Kidney (tissue), 14 donors: ENCODE data around the gene KIAA1549. TPM values are rescaled to one million over a fixed set of nuclear protein-coding genes. Genes with fewer than 3 reads are reported as not detected.

ENCODE experiments used
- DNase-seq, 5 donors: peaks; one replicate each; pipeline ENCODE4 v3.0.0-alpha.2; 2013 to 2020
- FAIRE-seq: peaks from 2 replicates; lab custom pipeline; 2012; peaks lifted over from hg19 to GRCh38; lab: Jason Lieb, UNC
- H3K27ac ChIP-seq, 2 donors: one replicate each; pipeline ENCODE4 v1.7.0; 2013; ENCODE audit warnings: low read depth in 2 of 2, low read length in 2 of 2, inconsistent platforms in 1 of 2
- H3K27me3 ChIP-seq: one replicate; pipeline ENCODE4 v1.7.1; 2013; ENCODE audit warnings: low read length, inconsistent platforms; ENCODE audit not compliant: control insufficient read depth, insufficient read depth
- H3K36me3 ChIP-seq, 3 donors: one replicate each; pipeline versions ENCODE4 v1.7.0 to v1.7.1; 2013; ENCODE audit warnings: low read length in 3 of 3, control low read depth in 1 of 3, inconsistent platforms in 1 of 3; ENCODE audit not compliant: insufficient read depth in 3 of 3, control insufficient read depth in 2 of 3
- H3K4me1 ChIP-seq, 3 donors: one replicate each; pipeline versions ENCODE4 v1.7.0 to v1.7.1; 2013; ENCODE audit warnings: low read length in 3 of 3, inconsistent platforms in 1 of 3, low read depth in 1 of 3; ENCODE audit not compliant: control insufficient read depth in 2 of 3, insufficient read depth in 2 of 3
- H3K4me3 ChIP-seq, 3 donors: one replicate each; pipeline versions ENCODE4 v1.7.0 to v1.8.1; 2013; ENCODE audit warnings: low read length in 3 of 3, control low read depth in 1 of 3, inconsistent platforms in 1 of 3
- H3K9ac ChIP-seq, 3 donors: one replicate each; pipeline versions ENCODE4 v1.7.0 to v1.7.1; 2013; ENCODE audit warnings: low read length in 3 of 3, control low read depth in 1 of 3, inconsistent platforms in 1 of 3
- H3K9me3 ChIP-seq, 3 donors: one replicate each; pipeline versions ENCODE4 v1.7.0 to v1.7.1; 2013; ENCODE audit warnings: low read length in 3 of 3, control low read depth in 1 of 3, inconsistent platforms in 1 of 3; ENCODE audit not compliant: control insufficient read depth in 2 of 3, insufficient read depth in 1 of 3
- intact Hi-C: fragments of 100-400 bp; cut with DNase I; formaldehyde crosslinking; loops from one replicate; pipeline ENCODE4 v1.11.1; 2022
- polyA plus RNA-seq: library from polyadenylated mRNA; stranded (reverse); fragments of 350-450 nt; fragmentation: Illumina TruSeq; extraction: RNeasy Lipid Tissue Mini Kit (QIAGEN cat#74804); gene quantifications from one replicate; pipeline ENCODE4 v1.2.3, GENCODE V29; 2014; ENCODE audit warnings: low read depth, low replicate concordance; ENCODE audit not compliant: insufficient read depth
- total RNA-seq: library from RNA; stranded (reverse); fragmentation: NEBNext Ultra II Directional; extraction: Animal tissue kit (Norgen Biotek cat#: 25700); gene quantifications from one replicate; pipeline ENCODE4 v1.2.1, GENCODE V29; 2021
- TF ChIP-seq, protein P1 (sequence below): IDR thresholded peaks from 3 replicates; pipeline ENCODE4 v1.5.1; 2012; ENCODE audit warnings: mild to moderate bottlenecking, moderate library complexity, borderline replicate concordance; ENCODE audit not compliant: insufficient read depth; ENCODE audit errors: extremely low read depth
- donor health status: control.
- donor health status: control.
- donor health status: control.
- donor health status: control.
- donor health status: control.
- donor health status: DM: yes; HTN: yes; CAD: no.
- donor health status: Normal renal cell carcinoma (clear cell type).

KIAA1549 gene
- total and polyA plus RNA-seq, 2 donors from 2014 or later: 1.8 to 10.1 TPM

DNA sequence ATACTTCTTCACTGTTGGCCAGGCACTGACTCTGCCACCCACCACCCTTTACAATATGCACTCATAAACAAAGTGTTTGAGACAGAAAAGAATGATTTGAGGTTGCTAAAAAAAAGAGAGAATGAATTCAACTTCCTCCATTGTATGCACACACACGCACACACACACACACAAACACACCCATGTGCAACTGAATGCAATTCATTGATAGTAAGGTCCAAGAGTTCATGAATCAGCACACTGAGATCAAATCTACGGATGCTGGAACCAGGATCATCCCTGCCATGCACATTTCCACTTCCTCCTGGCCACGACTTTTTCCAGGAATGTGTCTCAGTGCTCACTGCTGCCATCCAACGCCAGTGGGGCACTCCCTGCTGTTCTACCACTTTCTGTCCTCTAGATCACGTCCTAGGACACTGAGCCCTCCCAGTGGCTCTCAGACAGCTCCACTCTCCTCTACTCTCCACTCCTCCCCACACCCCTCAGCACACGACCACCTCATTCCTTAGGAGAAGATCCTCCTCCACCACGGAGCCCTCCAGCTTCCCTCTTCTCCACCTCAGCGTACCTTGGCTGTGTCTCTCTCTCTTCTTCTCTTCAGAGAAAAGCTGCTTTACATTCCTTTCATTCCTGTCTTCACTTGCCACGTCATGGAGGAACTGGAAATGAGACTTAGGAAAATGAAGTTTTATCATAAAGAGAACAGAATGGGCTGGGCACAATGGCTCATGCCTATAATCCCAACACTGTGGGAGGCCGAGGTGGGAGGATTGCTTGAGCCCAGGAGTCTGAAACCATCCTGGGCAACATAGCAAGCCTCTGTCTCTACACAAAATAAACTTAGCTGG, 195.4 kb downstream of the KIAA1549 start:
- Histone ChIP-seq H3K9me3 (no peaks in the 10 kb centered on the region), H3K27ac (no peak overlapping the region), H3K36me3 (no peaks in the 10 kb centered on the region), H3K4me1 (no peaks in the 10 kb centered on the region), H3K4me3 (no peak overlapping the region), H3K9ac (no peak overlapping the region), H3K27me3 (no peaks in the 10 kb centered on the region)
- intact Hi-C loops: no loop called here
- DNase-seq (no peak), FAIRE-seq (no peak)
- TF ChIP-seq, protein P1, sequence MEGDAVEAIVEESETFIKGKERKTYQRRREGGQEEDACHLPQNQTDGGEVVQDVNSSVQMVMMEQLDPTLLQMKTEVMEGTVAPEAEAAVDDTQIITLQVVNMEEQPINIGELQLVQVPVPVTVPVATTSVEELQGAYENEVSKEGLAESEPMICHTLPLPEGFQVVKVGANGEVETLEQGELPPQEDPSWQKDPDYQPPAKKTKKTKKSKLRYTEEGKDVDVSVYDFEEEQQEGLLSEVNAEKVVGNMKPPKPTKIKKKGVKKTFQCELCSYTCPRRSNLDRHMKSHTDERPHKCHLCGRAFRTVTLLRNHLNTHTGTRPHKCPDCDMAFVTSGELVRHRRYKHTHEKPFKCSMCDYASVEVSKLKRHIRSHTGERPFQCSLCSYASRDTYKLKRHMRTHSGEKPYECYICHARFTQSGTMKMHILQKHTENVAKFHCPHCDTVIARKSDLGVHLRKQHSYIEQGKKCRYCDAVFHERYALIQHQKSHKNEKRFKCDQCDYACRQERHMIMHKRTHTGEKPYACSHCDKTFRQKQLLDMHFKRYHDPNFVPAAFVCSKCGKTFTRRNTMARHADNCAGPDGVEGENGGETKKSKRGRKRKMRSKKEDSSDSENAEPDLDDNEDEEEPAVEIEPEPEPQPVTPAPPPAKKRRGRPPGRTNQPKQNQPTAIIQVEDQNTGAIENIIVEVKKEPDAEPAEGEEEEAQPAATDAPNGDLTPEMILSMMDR: no peak

GRCh38 chr7:138784692-138785091, 196.5 kb downstream of the KIAA1549 start:
- no peak overlapping the region for H3K9ac ChIP-seq
- H3K27me3 ChIP-seq: no peaks in the 10 kb centered on the region
- intact Hi-C loops: no loop called here
- no peak overlapping the region for H3K4me3 ChIP-seq
- H3K9me3 ChIP-seq: no peaks in the 10 kb centered on the region
- no peak overlapping the region for H3K27ac ChIP-seq
- H3K36me3 ChIP-seq: no peaks in the 10 kb centered on the region
- TF ChIP-seq, protein P1: no peak
- no peak for FAIRE-seq
- no peaks in the 10 kb centered on the region for H3K4me1 ChIP-seq
- no peak for DNase-seq

Other genes with a start within 250 kb of the KIAA1549 start
- gene TMEM213, start 183.4 kb downstream of the KIAA1549 start, total RNA-seq: 30.2 TPM
- gene TMEM213, start 183.4 kb downstream of the KIAA1549 start, polyA plus RNA-seq: 96.9 TPM
- gene ATP6V0A4, start 183.2 kb downstream of the KIAA1549 start, total RNA-seq: 30.5 TPM
- gene ATP6V0A4, start 183.2 kb downstream of the KIAA1549 start, polyA plus RNA-seq: 140 TPM
- 16.1 TPM for gene ZC3HAV1L, start 54.7 kb upstream of the KIAA1549 start, total RNA-seq
- gene ZC3HAV1L, start 54.7 kb upstream of the KIAA1549 start, polyA plus RNA-seq: 0.37 TPM
- 40.2 TPM for gene ZC3HAV1, start 128.3 kb upstream of the KIAA1549 start, total RNA-seq
- 11.1 TPM for gene ZC3HAV1, start 128.3 kb upstream of the KIAA1549 start, polyA plus RNA-seq
- gene UBN2, start 249.8 kb upstream of the KIAA1549 start, total RNA-seq: 22.2 TPM
- gene UBN2, start 249.8 kb upstream of the KIAA1549 start, polyA plus RNA-seq: 2.0 TPM